ENCODE results near the gene CLCC1. TPM values are rescaled to one million over a fixed set of nuclear protein-coding genes. Genes with fewer than 3 reads are reported as not detected.
"Not testable (repeated sequence)": the region's sequence is repeated elsewhere in the genome, so short reads cannot be mapped to it uniquely, and the experiment has no call there.

Gene CLCC1, protein sequence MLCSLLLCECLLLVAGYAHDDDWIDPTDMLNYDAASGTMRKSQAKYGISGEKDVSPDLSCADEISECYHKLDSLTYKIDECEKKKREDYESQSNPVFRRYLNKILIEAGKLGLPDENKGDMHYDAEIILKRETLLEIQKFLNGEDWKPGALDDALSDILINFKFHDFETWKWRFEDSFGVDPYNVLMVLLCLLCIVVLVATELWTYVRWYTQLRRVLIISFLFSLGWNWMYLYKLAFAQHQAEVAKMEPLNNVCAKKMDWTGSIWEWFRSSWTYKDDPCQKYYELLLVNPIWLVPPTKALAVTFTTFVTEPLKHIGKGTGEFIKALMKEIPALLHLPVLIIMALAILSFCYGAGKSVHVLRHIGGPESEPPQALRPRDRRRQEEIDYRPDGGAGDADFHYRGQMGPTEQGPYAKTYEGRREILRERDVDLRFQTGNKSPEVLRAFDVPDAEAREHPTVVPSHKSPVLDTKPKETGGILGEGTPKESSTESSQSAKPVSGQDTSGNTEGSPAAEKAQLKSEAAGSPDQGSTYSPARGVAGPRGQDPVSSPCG
- total RNA-seq (2021) = 58.4 and 60.2 TPM in 2 replicates
- Bru-seq, nascent RNA = percentile 96 among the genes with signal in this experiment
- percentile 99 among the genes with signal in this experiment for BruChase-seq, experiment 1, labeled RNA remaining after a 2-hour chase
- percentile 99 among the genes with signal in this experiment for BruChase-seq, experiment 2, labeled RNA remaining after a 6-hour chase
- long read RNA-seq, full-length matches to known transcripts = 30 of 116 reads
- long read RNA-seq, partial matches to known transcripts = 8 of 116 reads
- long read RNA-seq, other reads (novel, unspliced or antisense) = 78 of 116 reads

DNA sequence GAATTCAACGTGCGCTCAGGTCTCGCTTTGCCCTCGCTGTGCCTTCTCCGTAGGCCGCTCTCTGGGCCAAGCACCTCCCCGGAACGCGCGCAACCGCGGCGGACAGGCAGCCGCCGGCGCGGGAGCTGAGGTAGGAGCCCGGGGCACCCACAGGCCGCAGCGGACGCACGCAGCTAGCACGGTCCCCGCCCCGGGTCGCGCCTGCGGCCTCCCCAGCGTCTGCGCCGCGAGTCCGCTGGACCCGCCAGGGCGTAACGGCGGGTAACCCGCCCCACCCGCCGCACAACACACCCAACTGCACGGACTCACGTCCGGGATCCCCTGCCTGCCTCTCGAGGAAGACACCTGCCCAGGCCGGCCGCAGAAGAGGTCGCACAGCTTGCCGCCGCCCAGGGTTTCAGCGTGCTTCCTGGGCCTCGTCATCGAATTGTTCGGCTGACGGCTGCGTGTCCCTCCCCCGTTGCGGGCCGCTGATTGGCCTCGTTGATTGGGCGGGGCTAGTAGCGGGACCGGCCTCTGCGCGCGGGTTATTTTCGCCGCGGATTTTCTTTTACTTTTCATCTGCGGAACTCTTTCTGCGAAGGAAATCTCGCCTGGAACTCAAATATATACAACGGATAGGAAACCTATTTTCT lies at the start of gene CLCC1:
CLCC1 (minus strand) TSS at position 433 of the 635 bp plus-strand sequence. CDS start 13,047 bp downstream, outside the sequence.
- no TSS peak for BruUV-seq (replicated peaks)
- H3K9me3 ChIP-seq (ENCODE audit: low read depth, low read length, poor library complexity, severe bottlenecking) = no peaks in the 10 kb centered on the region
- TF ChIP-seq, protein P1, sequence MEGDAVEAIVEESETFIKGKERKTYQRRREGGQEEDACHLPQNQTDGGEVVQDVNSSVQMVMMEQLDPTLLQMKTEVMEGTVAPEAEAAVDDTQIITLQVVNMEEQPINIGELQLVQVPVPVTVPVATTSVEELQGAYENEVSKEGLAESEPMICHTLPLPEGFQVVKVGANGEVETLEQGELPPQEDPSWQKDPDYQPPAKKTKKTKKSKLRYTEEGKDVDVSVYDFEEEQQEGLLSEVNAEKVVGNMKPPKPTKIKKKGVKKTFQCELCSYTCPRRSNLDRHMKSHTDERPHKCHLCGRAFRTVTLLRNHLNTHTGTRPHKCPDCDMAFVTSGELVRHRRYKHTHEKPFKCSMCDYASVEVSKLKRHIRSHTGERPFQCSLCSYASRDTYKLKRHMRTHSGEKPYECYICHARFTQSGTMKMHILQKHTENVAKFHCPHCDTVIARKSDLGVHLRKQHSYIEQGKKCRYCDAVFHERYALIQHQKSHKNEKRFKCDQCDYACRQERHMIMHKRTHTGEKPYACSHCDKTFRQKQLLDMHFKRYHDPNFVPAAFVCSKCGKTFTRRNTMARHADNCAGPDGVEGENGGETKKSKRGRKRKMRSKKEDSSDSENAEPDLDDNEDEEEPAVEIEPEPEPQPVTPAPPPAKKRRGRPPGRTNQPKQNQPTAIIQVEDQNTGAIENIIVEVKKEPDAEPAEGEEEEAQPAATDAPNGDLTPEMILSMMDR (conservative IDR thresholded peaks at IDR 0.05; ENCODE audit: low read depth, low read length) = no peak
- TF ChIP-seq EZH2 (IDR thresholded peaks at IDR 0.05; ENCODE audit: borderline replicate concordance, low read depth, low read length, poor library complexity, severe bottlenecking) = no peak
- no peaks in the 10 kb centered on the region for H3K27me3 ChIP-seq (replicated peaks; ENCODE audit: insufficient read depth, low read depth, low read length, poor library complexity)
- H3K27ac ChIP-seq (ENCODE audit: low read depth, low read length, poor library complexity, severe bottlenecking) = peak within 1 kb of the TSS; percentile 95
- H3K4me1 ChIP-seq (ENCODE audit: insufficient read depth, low read length, poor library complexity, severe bottlenecking) = peaks cover 7% of the 10 kb centered on the region
- CTCF ChIA-PET = no interaction called here
- DNase-seq (ENCODE audit: low spot score) = peak; percentile 95
- POLR2A ChIA-PET (ENCODE audit: low non-redundant PET) = interaction anchor here (0.6 kb wide), 1 partner anchor 144 kb away, joined by 7 read pairs; no protein-coding TSS in a partner anchor
- H3K4me3 ChIP-seq (ENCODE audit: low read depth, low read length, poor library complexity, severe bottlenecking) = peak within 1 kb of the TSS; percentile 81
- no peaks in the 10 kb centered on the region for H3K36me3 ChIP-seq (ENCODE audit: insufficient read depth, low read length, poor library complexity, severe bottlenecking)
- intact Hi-C loops (cut with micrococcal nuclease; ENCODE audit: unreplicated experiment) = loop anchor here (10.0 kb wide), 1 partner anchor 142 kb away; no protein-coding TSS in a partner anchor

DNA sequence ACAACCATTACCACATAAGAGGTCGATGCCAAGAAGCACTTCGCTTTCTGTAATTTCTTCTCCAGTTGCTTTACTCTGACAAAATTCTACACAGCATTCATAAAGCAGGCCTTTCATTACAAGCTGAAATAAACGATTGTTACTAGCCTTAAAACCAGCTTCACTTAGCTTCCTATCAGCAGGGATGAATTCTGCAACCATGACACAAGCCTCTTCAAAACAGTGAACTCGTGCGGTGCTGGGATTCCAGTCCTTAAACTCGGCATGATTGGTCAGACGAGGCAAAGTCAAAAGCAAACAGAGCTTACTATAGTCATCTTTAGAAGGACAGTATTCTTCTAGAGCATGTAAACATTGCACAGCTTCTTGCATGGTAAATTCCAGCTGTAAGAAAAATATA lies 48.1 kb upstream of the CLCC1 start:
- intact Hi-C loops (cut with micrococcal nuclease; ENCODE audit: unreplicated experiment) = no loop called here
- CTCF ChIA-PET = no interaction called here

DNA sequence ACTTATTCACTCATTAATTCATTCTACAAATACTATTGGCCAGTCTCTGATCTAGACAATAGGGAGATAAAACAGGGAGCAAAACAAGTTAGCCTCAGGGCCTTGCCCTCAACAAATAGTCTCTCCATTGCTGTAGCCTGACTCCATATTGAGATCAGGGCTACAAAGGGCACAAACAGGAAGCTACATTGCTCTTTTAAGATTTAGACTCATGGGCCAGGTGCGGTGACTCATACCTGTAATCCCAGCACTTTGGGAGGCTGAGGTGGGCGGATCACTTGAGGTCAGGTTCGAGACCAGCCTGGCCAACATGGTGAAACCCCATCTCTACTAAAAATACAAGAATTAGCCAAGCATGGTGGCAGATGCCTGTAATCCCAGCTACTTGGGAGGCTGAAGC lies 33.3 kb upstream of the CLCC1 start:
- Histone ChIP-seq H3K9me3 (ENCODE audit: low read depth, low read length, poor library complexity, severe bottlenecking) (peaks cover 13% of the 10 kb centered on the region), H3K36me3 (ENCODE audit: insufficient read depth, low read length, poor library complexity, severe bottlenecking) (peaks cover 41% of the 10 kb centered on the region)
- BruUV-seq (replicated peaks); H3K27me3 ChIP-seq (replicated peaks; ENCODE audit: insufficient read depth, low read depth, low read length, poor library complexity); intact Hi-C loops (cut with micrococcal nuclease; ENCODE audit: unreplicated experiment); H3K4me1 ChIP-seq (ENCODE audit: insufficient read depth, low read length, poor library complexity, severe bottlenecking); CTCF ChIA-PET; H3K4me3 ChIP-seq (ENCODE audit: low read depth, low read length, poor library complexity, severe bottlenecking); H3K27ac ChIP-seq (ENCODE audit: low read depth, low read length, poor library complexity, severe bottlenecking); DNase-seq (ENCODE audit: low spot score): not testable (repeated sequence)
- POLR2A ChIA-PET (ENCODE audit: low non-redundant PET) = interaction anchor here (0.7 kb wide), 1 partner anchor 19 kb away, joined by 4 read pairs; no protein-coding TSS in a partner anchor

More for the DNA sequence above, 48.1 kb upstream of the CLCC1 start:
- POLR2A ChIA-PET (ENCODE audit: low non-redundant PET) = no interaction called here
- Histone ChIP-seq H3K27me3 (replicated peaks; ENCODE audit: insufficient read depth, low read depth, low read length, poor library complexity) (no peaks in the 10 kb centered on the region), H3K36me3 (ENCODE audit: insufficient read depth, low read length, poor library complexity, severe bottlenecking) (peaks cover 28% of the 10 kb centered on the region), H3K4me1 (ENCODE audit: insufficient read depth, low read length, poor library complexity, severe bottlenecking) (no peaks in the 10 kb centered on the region), H3K27ac (ENCODE audit: low read depth, low read length, poor library complexity, severe bottlenecking) (no peak overlapping the region), H3K4me3 (ENCODE audit: low read depth, low read length, poor library complexity, severe bottlenecking) (no peak overlapping the region), H3K9me3 (ENCODE audit: low read depth, low read length, poor library complexity, severe bottlenecking) (no peaks in the 10 kb centered on the region)
- TF ChIP-seq, protein P1 (conservative IDR thresholded peaks at IDR 0.05; ENCODE audit: low read depth, low read length) = no peak
- no peak for TF ChIP-seq EZH2 (IDR thresholded peaks at IDR 0.05; ENCODE audit: borderline replicate concordance, low read depth, low read length, poor library complexity, severe bottlenecking)
- no peak for DNase-seq (ENCODE audit: low spot score)
- BruUV-seq (replicated peaks) = no TSS peak

All from A673 (cell line).